Fibroblast of gingiva (primary cell): ENCODE measurements around the gene CCDC9B.
A peak's percentile ranks its signal among the peaks of the same experiment; 100 is the strongest.

Experiments used
- DNase-seq: peaks from one replicate; pipeline ENCODE4 v3.0.0-alpha.2; 2011; ENCODE audit warnings: low read depth

The CCDC9B gene

GRCh38 chr15:40329804-40330203 lies 10.9 kb downstream of the CCDC9B start:
- no peak for DNase-seq

GRCh38 chr15:40328751-40329150 lies 12.0 kb downstream of the CCDC9B start:
- no peak for DNase-seq

GRCh38 chr15:40328176-40328575 lies 12.6 kb downstream of the CCDC9B start:
- DNase-seq = peak; percentile 21

- DNase-seq = no peak
These were observed 13.3 kb downstream of the CCDC9B start for GRCh38 chr15:40327457-40327856.

GRCh38 chr15:40325700-40326099 lies 15.0 kb downstream of the CCDC9B start:
- DNase-seq = no peak

GRCh38 chr15:40325188-40325587 lies 15.6 kb downstream of the CCDC9B start:
- no peak for DNase-seq

- DNase-seq = no peak
These were observed 16.5 kb downstream of the CCDC9B start for GRCh38 chr15:40323953-40324937.

GRCh38 chr15:40323239-40323952 lies 17.3 kb downstream of the CCDC9B start, which contains the start of gene INAFM2:
TSS of gene INAFM2 (plus strand) at chr15:40323692. CDS start at chr15:40324056, 364 bp downstream.
- peak; percentile 91 for DNase-seq

GRCh38 chr15:40322531-40323238 lies 18.1 kb downstream of the CCDC9B start:
- DNase-seq = no peak

GRCh38 chr15:40320931-40321371 lies 19.8 kb downstream of the CCDC9B start:
- DNase-seq = peak; percentile 62

- DNase-seq = no peak
These were observed 20.3 kb downstream of the CCDC9B start for GRCh38 chr15:40320409-40320808.

- DNase-seq = no peak
These were observed 23.2 kb downstream of the CCDC9B start for GRCh38 chr15:40317580-40317979.

GRCh38 chr15:40316931-40317330 lies 23.8 kb downstream of the CCDC9B start:
- no peak for DNase-seq

- peak; percentile 55 for DNase-seq
These were observed 25.9 kb downstream of the CCDC9B start for GRCh38 chr15:40314723-40315276.

GRCh38 chr15:40313531-40314398 lies 27.0 kb downstream of the CCDC9B start:
- DNase-seq = no peak

GRCh38 chr15:40312370-40313158 lies 28.2 kb downstream of the CCDC9B start:
- no peak for DNase-seq

GRCh38 chr15:40310993-40311392 lies 29.7 kb downstream of the CCDC9B start:
- DNase-seq = no peak

- no peak for DNase-seq
These were observed 30.5 kb downstream of the CCDC9B start for GRCh38 chr15:40310001-40310959.

- no peak for DNase-seq
These were observed 31.3 kb downstream of the CCDC9B start for GRCh38 chr15:40309344-40309862.
